Endodermal cell (in vitro differentiated cells): ENCODE data around the gene TTLL10. TPM values are rescaled to one million over a fixed set of nuclear protein-coding genes. Genes with fewer than 3 reads are reported as not detected.

Experiments used
- DNase-seq: peaks from one replicate; pipeline ENCODE4 v3.0.0-alpha.2; 2017
- H3K27ac ChIP-seq: 2 replicates; pipeline ENCODE4 v1.5.1; 2013; ENCODE audit warnings: mild to moderate bottlenecking, low read depth, low read length, moderate library complexity
- H3K27me3 ChIP-seq: 2 replicates; pipeline ENCODE4 v1.6.1; 2013; ENCODE audit warnings: mild to moderate bottlenecking, low read length, moderate library complexity; ENCODE audit not compliant: insufficient read depth, control insufficient read depth, poor library complexity, severe bottlenecking
- H3K36me3 ChIP-seq: 2 replicates; pipeline ENCODE4 v1.7.0; 2013; ENCODE audit warnings: mild to moderate bottlenecking, low read length, moderate library complexity; ENCODE audit not compliant: control insufficient read depth, insufficient read depth
- H3K4me1 ChIP-seq: one replicate; pipeline ENCODE4 v1.7.0; 2013; ENCODE audit warnings: low read length; ENCODE audit not compliant: control insufficient read depth, insufficient read depth
- H3K4me3 ChIP-seq: 2 replicates; pipeline ENCODE4 v1.5.1; 2013; ENCODE audit warnings: mild to moderate bottlenecking, low read length, moderate library complexity
- H3K9ac ChIP-seq: 2 replicates; pipeline ENCODE4 v1.6.1; 2013; ENCODE audit warnings: mild to moderate bottlenecking, low read length, moderate library complexity; ENCODE audit not compliant: poor library complexity, severe bottlenecking; ENCODE audit errors: extremely low read depth
- H3K9me3 ChIP-seq: 2 replicates; pipeline ENCODE4 v1.6.1; 2013; ENCODE audit warnings: mild to moderate bottlenecking, low read length, moderate library complexity; ENCODE audit not compliant: control insufficient read depth
- H3K27ac Mint-ChIP-seq: 2 replicates; pipeline ENCODE4 v1.8.0; 2020; ENCODE audit warnings: mixed read lengths
- H3K27me3 Mint-ChIP-seq: 2 replicates; pipeline ENCODE4 v1.8.0; 2021; ENCODE audit warnings: mild to moderate bottlenecking, mixed read lengths; ENCODE audit not compliant: insufficient read depth
- H3K36me3 Mint-ChIP-seq: 2 replicates; pipeline ENCODE4 v1.8.0; 2020; ENCODE audit warnings: low read depth, mixed read lengths
- H3K4me1 Mint-ChIP-seq: 2 replicates; pipeline ENCODE4 v1.8.0; 2020; ENCODE audit warnings: mixed read lengths
- H3K4me3 Mint-ChIP-seq: 2 replicates; pipeline ENCODE4 v1.8.0; 2020; ENCODE audit warnings: mild to moderate bottlenecking, moderate library complexity, mixed read lengths
- H3K9me3 Mint-ChIP-seq: 2 replicates; pipeline ENCODE4 v1.8.0; 2020; ENCODE audit warnings: mild to moderate bottlenecking, mixed read lengths
- WGBS, 2 experiments: methylation state at CpG; one replicate each; pipeline versions ENCODE4 v1.1.5 to v1.1.7; 2013; ENCODE audit warnings: missing lambda C conversion rate in 2 of 2, mixed read lengths in 1 of 2; ENCODE audit not compliant: insufficient coverage in 1 of 2, insufficient read length in 1 of 2; 5-methylcytosine and 5-hydroxymethylcytosine counted together
- total RNA-seq, 2 donors: library from RNA; stranded (reverse); fragmentation: NEBNext Ultra II Directional in 1 of 2; extraction: Animal tissue kit (Norgen Biotek cat#: 25700) in 1 of 2; gene quantifications; 2 replicates in 1 of 2; 3 replicates in 1 of 2; pipeline ENCODE4 v1.2.1, GENCODE V29; 2021
- TF ChIP-seq, protein P1 (sequence below): fragments of 200-600 bp; sonication (generic); conservative IDR thresholded peaks from 2 replicates; pipeline ENCODE4 v1.5.0; 2021; ENCODE audit warnings: antibody characterized with exemption, mild to moderate bottlenecking

The TTLL10 gene
- total RNA-seq, 2 donors from 2014 or later = 0.93 to 1.2 TPM

DNA sequence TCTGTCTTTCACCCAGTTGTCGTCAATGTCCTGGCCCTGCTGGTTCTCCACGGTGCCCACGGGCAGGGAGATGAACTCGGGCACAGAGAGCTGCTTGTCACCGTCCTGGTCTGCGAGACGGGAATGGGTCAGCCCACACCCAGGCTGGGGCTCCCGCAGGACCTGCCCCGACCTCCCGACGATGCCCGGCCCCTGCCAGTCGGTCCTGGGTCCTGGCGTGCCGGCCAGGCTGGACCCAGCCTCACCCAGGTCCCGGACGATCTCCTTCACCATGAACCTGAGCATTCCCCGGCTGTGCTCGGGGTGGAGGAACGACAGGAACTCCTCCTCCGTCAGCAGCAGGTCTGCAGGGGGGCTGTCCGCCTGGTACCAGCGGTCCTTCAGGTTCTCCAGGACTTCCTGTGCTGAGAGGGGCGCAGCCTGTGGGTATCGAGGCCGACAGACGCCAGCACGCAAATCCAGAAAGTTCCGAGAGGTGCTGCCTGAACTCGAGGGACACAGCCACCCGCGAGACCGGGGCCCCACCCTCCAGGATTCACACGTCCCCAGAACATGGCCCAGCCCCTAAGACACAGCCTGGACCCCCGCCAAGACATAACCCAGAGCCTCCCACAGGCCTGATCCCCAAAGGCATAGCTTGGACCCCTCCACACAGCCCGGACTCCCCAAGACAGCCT lies 45.0 kb downstream of the TTLL10 start:
- Mint-ChIP-seq H3K4me3 (no peak overlapping the region), H3K9me3 (no peaks in the 10 kb centered on the region), H3K4me1 (no peaks in the 10 kb centered on the region), H3K27me3 (no peaks in the 10 kb centered on the region), H3K36me3 (peaks cover 34% of the 10 kb centered on the region), H3K27ac (no peak overlapping the region)
- TF ChIP-seq, protein P1, sequence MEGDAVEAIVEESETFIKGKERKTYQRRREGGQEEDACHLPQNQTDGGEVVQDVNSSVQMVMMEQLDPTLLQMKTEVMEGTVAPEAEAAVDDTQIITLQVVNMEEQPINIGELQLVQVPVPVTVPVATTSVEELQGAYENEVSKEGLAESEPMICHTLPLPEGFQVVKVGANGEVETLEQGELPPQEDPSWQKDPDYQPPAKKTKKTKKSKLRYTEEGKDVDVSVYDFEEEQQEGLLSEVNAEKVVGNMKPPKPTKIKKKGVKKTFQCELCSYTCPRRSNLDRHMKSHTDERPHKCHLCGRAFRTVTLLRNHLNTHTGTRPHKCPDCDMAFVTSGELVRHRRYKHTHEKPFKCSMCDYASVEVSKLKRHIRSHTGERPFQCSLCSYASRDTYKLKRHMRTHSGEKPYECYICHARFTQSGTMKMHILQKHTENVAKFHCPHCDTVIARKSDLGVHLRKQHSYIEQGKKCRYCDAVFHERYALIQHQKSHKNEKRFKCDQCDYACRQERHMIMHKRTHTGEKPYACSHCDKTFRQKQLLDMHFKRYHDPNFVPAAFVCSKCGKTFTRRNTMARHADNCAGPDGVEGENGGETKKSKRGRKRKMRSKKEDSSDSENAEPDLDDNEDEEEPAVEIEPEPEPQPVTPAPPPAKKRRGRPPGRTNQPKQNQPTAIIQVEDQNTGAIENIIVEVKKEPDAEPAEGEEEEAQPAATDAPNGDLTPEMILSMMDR = no peak
- DNase-seq = no peak
- no peak overlapping the region for H3K9ac ChIP-seq
- H3K4me1 ChIP-seq = no peaks in the 10 kb centered on the region
- H3K9me3 ChIP-seq = no peaks in the 10 kb centered on the region
- H3K4me3 ChIP-seq = no peak overlapping the region
- H3K27me3 ChIP-seq = no peaks in the 10 kb centered on the region
- no peak overlapping the region for H3K27ac ChIP-seq
- 96% methylated on average over 16 to 36 of the region's 36 CpGs for WGBS, 2 experiments
- peaks cover 32% of the 10 kb centered on the region for H3K36me3 ChIP-seq

DNA sequence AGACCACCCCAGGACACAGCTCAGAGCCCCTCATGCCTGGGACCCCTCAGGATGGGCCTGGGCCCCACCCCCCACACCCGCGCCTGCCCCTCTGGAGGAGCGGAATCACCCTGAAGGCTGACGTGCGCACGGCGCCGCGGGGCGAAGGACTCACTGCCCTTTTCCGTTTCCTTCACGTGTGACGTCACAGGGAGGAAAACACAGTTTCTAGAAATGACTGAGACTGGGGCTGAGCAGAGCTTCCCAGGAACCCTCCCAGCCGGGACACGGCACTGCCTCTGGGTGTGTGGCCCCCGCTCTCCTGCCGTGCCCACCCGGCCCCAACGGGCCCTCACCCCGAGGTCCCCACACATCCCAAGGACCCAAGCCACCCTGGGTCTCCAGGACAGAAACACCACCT lies 45.7 kb downstream of the TTLL10 start:
- Histone ChIP-seq H3K9me3 (no peaks in the 10 kb centered on the region), H3K9ac (no peak overlapping the region), H3K27ac (no peak overlapping the region), H3K4me3 (no peak overlapping the region), H3K27me3 (no peaks in the 10 kb centered on the region), H3K4me1 (no peaks in the 10 kb centered on the region), H3K36me3 (peaks cover 32% of the 10 kb centered on the region)
- Mint-ChIP-seq H3K36me3 (peaks cover 38% of the 10 kb centered on the region), H3K9me3 (no peaks in the 10 kb centered on the region), H3K27ac (no peak overlapping the region), H3K4me1 (no peaks in the 10 kb centered on the region), H3K27me3 (no peaks in the 10 kb centered on the region), H3K4me3 (no peak overlapping the region)
- no peak for DNase-seq
- WGBS, 2 experiments = 97% methylated on average over 17 to 20 of the region's 20 CpGs
- TF ChIP-seq, protein P1 = no peak

DNA sequence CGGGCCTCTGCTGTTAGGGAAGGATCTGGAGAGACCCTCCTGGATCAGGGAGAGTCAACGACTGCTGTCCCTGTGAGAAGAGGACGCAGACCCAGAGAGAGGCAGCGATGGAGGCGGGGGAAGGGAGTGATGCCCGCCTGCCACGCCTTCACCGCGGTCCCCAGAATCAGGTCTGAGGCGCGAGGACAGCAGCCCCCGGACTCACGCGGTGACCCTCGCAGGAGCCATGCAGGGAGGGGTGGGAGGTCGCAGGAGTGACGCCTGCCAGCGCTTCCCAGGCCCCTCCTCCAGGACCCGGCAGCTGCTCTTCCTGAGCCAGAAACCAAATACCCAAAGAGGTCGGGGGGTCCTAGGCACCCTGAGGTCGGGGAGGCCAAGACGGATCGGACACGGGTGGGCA lies 46.5 kb downstream of the TTLL10 start:
- Histone ChIP-seq H3K9me3 (no peaks in the 10 kb centered on the region), H3K27ac (no peak overlapping the region), H3K4me1 (no peaks in the 10 kb centered on the region), H3K27me3 (no peaks in the 10 kb centered on the region), H3K9ac (no peak overlapping the region), H3K4me3 (no peak overlapping the region), H3K36me3 (peaks cover 38% of the 10 kb centered on the region)
- no peak for DNase-seq
- Mint-ChIP-seq H3K4me1 (no peaks in the 10 kb centered on the region), H3K9me3 (no peaks in the 10 kb centered on the region), H3K27ac (no peak overlapping the region), H3K4me3 (no peak overlapping the region), H3K36me3 (peaks cover 44% of the 10 kb centered on the region), H3K27me3 (no peaks in the 10 kb centered on the region)
- WGBS, 2 experiments = 93 to 97% methylated on average over 15 to 24 of the region's 24 CpGs
- TF ChIP-seq, protein P1 = no peak
